GM18909 (cell line): Measurements from ENCODE around the gene MSANTD1.
A peak's percentile ranks its signal among the peaks of the same experiment; 100 is the strongest.

Experiments used
- ATAC-seq: cut with Tn5 transposase; IDR thresholded peaks from one replicate; pipeline ENCODE4 v1.9.1; 2021; ENCODE audit warnings: mild to moderate bottlenecking; ENCODE audit not compliant: unreplicated experiment, poor library complexity

Gene MSANTD1

DNA sequence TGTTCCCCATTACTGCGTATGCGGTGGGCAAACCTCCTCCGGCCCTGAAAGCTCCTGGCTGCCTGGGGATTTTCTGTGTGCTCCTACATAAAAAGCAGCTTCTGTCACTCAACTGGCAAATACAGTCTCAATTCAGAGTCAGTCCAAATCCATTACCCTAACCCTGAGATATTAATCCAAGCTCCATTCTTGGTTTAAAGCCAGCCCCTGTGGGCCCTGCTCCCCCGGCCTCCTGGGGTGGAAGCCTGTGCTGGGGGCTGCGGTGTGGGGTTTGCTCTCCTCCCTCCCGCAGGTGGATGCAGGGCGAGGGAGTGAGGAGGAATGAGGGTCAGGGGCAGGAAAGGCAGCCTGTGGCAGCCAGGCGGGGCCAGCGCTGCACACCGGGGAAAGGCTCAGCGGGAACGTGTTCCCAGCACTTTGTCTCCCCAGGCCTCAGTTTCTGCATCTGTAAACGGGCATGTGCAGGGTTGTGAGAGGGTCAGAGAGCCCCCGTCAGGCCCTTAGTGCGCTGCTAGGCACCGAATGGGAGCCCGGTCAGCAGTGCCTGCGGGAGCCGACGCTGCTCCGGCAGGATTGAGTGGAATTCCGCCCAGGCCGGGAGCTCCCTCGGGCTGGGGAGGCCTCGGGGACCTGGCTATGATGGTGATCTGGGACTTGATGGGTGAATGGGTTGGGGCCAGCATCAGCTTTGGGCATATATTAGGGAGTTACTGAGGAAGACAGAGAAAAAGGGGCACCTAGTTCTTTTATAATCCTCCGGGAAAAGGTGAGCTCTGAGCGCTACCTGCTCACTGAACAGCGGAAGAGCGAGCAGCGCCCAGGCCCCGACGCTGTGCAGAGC, 37.6 kb downstream of the MSANTD1 start:
- no peak for ATAC-seq

DNA sequence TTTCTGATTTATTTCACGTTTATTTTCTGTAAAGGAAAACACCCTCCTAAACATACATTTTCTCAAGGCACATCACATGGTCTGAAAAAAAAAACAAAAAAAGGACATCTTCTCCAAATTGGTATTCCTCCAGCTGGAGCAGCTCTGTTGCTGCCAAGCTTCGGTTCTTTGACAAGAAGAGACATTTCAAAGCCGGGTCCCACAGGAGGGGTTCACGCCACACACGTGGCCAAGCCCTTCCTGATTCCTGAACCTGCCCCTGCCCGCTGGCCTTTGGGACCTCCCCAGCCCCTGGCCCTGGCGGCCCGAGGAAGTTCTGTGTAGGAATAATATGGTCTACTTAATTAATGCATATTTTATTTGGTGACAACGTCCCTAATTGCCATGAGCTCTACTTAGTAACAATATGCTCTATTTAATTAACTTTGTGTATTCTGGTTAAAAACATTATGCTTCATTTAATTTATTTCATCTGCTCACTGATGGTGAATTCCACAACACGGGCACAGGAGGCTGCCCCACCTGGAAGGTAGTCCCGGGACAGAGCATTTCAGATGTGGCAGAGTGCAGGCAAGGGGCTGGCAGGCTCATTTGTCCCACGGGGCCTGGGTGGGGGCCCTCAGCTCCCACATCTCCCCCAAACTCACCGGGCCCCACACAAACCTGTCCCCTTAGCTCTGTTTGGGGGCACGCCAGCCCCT, 38.5 kb downstream of the MSANTD1 start:
- ATAC-seq, result no peak

DNA sequence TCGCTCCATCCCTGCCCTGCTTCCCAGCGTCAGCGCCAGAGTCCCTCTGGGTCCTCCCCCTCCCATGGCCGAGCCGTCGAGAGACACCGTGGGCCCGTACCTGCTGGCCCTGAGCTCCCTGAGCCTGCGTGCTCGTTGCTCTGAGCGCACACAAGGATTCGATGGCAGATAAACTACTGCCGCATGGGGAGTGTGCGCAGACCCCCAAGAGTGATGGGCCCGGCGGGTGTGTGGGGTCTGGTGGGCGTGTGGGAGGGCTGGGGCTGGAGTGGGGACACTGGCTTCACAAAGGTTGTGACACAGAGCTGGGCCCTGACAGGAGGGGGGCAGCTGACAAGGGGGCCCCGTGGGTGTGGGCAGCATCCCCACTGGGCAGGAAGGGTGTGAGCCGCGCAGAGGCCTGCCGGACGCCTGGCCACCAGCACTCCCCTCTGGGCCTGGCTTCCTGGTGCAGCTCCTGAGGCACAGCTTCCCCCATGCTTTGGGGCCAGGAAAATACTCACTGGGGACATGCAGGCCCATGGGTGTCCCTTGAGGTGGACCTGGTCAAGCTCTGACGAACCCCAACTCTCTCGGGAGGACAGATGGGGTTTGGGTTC, 39.1 kb downstream of the MSANTD1 start:
- ATAC-seq, result no peak

DNA sequence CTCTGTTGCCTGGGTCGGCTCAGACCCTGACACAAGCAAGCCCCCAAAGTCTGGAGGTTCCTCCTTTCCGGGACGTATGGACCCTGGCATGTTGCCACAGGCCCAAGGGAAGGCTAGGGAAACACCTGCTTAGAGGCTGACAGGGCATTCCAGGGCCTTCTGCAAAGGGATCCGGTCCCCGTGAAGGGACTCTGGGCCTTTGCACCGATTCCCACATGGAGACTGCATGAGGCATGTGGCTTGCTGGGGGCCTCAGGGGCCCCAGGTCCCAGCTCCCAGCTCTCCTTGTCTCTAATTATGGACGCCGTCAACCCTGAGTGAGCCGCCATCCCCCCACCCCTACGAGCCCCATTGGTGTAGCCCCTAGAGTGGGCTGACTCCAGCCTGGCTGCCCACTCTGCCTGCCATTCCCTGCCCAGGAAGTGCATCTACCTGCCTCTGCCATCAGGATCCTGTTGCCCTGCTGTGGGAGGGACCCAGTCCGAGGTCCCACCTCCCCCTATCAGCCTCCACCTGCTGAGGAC, 39.7 kb downstream of the MSANTD1 start:
- ATAC-seq, result no peak

DNA sequence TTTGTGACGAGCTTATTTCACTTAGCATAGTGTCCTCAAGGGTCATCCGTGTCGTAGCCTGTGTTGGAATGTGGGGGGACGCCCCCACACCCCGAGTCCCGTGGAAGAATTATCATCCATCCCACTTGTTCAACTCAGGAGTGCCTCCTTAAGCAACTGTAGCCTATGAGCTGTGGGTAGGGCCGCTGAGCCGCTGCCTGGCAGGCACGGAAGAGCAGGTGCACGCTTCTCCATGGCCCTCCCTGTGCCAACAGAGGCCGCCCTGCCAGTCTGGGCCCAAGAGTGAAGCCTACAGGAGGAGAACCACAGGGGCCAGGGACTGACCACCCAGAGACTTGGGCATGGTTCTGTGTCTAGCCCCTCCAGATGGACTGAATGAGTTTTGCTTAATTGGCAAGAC, 41.5 kb downstream of the MSANTD1 start:
- ATAC-seq, result no peak

DNA sequence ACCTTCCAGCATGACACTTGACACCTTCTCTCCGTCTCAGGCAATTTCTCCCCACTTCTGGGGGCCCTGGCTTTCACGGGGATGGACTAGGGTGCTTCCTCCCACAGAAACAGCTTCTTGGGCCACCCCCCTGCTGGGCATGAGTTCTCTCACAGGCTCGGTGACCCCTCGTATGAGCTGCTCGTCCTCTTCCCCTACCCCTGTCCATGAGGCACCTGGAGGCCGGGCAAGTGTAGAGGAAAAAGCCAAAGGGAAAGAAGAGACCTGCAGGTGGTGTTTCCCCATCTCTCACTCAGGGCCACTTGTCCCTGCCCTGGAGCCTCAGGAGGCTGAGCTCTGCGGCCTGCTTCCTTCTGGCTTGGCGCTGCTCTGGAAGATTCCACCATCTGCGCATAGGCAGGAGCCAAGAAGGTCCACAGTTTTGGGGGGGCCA, 41.9 kb downstream of the MSANTD1 start:
- no peak for ATAC-seq

DNA sequence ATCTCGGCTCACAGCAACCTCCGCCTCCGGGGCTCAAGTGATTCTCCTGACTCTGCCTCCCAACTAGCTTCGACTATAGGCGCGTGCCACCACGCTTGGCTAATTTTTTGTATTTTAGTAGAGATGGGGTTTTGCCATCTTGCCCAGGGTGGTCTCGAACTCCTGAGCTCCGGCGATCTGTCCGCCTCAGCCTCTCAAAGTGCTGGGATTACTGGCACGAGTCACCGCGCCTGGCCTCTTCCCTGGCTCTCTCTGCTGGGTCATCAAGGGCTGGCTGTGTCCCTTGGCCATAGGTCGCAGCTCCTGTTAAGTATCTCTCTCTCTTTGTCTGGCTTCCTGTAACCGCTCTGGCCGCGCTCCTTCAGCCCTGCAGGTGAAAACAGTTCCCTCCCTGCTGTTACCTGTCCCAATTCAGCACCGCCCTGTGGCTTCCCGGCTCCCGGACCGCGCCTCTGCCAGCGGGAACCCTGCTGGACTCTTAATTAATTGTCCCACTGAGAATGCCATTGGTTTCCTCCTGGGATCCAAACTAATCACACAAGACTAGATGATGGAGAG, 42.5 kb downstream of the MSANTD1 start:
- no peak for ATAC-seq

DNA sequence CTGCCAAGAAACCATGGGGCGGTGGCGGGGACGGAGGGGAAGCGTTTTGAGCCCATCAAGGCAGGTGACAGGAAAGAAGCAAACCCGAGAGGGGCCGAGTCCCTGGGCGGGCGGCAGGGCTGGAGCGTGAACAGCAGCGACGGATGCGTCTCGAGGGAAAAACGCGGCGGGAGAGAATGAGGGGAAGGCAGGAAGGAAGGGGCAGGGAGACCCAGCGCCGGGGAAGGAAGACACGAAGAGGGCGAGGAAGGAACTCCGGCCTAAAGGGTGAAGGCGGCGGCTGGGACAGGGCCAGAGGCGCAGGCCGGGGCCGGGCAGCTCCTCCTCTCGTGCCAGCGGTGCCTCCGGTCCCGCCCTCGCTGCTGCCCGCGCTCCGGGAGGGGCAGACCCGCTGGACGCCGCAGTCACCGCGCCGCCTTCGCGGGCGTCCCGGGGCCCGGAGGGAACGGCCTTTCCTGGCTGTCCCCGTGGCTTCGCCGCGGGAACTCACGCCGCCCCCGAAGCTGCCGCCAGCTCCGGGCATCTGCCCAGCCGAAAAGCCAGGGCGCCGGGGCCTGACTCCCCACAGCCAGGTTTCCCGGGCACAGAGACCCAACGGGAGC, 43.1 kb downstream of the MSANTD1 start:
- ATAC-seq, result peak; percentile 28

DNA sequence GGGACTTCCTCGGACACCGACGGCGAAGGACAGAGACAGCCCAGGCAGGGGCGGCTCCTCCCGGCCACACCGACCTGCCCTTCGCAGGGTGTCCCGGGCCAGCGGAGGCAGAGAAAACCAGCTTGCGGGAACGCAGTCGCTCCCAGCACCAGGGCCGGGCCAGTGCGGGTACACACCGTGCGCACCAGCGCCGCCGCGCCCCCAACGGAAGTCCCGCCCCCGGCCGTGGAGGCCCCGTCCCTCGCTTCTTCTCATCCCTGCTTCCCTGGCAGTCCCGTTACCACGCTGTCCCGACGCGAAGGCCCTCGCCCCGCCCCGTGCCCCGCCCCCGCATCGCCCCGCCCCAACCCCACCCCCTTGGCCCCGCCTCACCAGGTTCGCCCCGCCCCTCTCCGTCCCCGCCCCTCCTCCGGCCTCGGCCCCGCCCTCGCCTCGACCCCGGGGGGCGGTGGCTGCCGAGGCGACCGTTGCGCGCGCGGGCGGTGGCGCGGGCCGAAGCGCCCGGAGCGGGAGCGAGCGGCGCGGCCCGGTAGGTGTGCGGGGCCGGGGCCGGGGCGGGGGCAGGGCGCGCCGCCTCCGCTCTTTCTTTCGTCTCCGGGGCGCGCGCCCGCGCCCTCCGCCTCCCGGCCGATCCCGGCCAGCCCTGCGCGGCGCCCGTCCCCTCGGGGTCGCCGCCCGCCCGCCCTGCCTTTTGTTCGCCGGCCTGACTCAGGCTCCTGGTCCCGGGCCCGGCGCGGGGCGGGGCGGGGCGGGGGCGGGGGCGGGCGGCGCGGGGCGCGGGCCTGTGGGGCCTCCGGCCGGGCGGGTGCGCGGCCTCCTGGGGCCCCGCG, 43.8 kb downstream of the MSANTD1 start, which contains the start of gene RGS12:
RGS12 (plus strand) TSS at position 451 of the 830 bp plus-strand sequence. CDS start 23,150 bp downstream, outside the sequence.
- peak; percentile 79 for ATAC-seq

DNA sequence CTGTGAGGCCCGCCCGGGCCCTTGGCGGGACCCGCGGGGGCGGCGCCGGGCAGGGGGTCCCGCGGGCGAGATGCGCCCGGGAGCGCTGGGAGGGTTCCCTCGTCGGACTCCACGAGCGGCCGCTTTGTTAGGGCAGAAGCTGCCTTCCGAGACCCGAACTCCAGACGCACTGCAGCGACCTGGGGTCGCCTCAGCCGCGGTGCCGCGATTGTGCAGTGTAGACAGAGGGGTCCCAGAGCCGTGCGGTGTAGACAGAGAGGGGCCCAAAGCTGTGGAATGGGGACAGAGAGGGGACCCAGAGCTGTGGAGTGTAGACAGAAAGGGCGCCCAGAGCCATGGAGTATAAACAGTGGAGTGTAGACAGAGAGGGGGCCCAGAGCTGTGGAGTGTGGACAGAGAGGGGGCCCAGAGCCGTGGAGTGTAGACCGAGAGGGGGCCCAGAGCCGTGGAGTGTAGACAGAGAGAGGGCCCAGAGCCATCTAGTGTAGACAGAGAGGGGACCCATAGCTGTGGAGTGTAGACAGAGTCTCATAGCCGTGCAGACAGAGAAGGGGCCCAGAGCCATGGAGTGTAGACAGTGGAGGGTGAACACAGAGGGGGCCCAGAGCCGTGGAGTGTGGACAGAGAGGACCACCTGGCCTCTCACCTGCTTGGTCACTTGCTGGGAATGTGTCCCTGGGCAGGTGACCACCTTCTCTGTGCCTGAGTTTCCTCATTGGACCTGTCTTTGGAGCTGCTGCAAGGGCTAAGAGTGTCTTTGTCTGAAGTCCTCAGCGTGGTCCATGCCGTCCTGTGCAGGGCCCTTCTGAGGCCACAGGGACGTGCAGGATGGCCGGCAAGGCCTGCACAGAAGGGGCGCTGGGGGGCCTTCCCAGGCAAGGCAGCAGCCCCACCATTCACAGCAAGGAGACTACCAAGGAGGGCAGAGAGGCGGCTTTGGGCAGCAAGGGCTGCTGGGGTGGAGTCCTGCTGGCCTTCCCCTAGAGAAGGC, 44.7 kb downstream of the MSANTD1 start:
- no peak for ATAC-seq

DNA sequence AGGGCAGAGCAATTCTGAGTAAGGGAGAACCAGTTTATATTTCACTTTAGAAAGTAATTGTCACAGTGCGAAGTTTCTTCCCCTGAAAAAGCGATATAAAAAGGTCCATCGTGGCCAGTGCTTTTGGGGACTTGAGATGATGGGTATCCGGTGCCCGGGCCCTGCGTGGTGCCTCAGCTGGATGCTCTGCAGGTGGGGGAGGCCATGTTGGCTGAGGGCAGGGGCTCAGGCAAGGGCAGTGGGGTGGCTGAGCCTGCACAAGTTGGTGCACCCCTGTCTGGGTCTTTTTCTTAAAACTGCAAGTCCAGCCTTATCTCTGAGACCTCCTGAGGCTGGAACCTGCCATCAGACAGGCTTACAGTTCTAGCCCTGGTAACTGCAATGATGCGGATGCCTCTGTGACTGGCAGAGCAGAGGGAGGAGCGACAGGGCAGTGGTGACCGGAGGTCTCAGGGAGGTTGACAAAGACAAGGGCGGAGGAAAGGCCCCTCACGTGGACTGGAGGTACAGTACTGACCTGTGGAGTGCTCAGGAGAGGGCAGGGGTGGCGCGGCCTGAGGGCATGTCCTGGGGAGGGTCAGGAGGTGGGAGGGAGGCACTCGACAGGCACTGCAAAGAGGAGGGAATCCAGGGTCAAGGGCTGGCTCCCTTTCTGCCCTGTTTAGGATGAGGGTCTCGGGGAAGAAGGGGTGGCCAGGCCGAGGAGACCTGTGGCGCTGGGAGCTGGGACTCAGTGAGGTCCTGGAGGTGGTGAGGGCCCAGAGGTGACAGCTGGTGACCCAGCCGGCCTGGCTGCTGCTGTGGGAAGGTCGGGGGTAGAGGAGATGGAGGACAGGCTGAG, 45.7 kb downstream of the MSANTD1 start:
- ATAC-seq, result no peak

DNA sequence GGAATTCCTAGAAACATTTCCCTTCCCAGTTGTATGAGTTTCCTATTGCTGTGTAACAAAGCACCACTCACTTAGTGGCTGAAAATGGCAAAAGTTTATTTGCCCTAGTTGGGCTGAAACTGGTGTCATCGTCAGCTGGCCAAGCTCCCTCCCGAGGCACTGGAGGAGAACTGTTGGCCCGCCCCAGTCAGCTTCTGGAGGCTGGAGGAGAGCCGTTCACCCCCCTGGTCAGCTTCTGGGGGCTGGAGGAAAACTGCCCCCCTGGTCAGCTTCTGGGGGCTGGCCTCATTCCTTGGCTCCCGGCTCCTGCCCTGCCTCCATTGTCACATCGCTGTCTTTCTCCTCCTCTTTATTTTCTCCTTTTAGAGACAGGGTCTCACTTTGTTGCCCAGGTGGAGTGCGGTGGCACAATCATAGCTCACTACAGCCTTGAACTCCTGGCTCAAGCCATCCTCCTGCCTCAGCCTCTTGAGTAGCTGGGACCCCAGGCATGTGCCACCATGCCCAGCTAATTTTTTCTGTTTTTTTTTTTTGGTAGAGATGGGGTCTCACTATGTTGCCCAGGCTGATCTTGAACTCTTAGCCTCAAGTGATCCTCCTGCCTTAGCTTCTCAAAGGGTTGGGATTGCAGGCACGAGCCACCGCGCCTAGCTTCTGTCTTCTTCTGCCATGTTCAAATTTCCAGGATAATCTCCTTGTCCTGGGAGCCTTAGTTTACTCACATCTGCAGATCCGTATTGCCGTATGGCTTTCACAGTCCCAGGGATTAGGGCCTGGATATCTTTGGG, 47.1 kb downstream of the MSANTD1 start:
- ATAC-seq, result no peak

DNA sequence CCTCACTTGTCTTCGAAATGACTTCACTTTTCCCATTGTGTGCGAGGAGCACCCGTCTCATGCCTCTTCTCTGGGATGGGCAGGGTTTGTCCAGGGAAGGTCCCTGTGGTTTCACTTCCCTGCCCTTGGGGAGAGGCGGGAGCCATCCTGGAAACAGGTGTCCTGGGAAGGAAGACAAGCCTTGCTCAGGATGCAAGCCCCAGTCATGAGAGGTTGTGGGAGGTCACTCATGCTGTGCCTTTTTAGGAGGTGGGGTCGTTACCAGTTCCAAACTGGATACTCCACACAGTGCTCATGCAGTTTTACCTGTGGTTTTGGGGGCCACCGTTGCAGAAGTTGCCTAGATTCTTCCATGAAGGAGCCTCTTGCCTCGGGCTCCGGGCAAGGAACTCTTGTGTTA, 47.7 kb downstream of the MSANTD1 start:
- no peak for ATAC-seq

DNA sequence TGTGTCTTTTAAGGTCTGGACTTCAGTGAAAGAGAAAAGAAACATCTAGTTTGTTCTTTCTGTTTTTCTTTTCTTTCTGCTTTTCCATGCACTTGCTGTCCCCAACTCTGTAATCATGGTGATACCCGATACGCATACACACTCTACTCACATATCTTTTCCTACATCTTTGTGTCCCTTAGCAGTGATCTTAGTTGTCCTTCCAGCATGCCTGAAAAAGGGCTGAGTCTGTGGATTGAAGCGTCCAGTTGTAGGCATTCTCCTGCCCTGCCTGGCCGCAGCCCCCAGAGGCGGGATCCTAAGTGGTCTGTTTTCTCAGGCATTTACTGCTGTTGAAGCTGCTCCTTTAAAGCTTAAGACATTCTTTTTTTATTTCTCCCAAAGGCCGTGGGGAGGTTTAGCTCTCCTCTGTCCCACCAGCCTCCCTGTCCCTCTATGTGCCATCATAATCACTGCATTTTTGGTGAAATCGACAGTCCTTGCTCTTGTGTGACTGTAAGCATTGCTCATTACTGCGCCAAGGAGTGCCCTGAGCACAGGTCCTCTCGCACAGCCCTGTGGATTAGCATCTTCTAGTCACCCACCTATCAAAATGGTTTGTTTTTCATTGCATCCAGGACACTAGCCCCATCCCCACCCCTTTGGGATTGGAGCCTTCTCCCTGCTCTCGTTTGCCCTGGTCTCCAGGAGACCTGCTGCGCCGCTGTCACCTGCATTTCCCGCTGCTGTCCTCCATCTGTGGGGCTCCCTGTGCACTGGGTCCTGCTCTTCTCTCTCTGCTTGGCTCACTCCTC, 48.3 kb downstream of the MSANTD1 start:
- no peak for ATAC-seq

DNA sequence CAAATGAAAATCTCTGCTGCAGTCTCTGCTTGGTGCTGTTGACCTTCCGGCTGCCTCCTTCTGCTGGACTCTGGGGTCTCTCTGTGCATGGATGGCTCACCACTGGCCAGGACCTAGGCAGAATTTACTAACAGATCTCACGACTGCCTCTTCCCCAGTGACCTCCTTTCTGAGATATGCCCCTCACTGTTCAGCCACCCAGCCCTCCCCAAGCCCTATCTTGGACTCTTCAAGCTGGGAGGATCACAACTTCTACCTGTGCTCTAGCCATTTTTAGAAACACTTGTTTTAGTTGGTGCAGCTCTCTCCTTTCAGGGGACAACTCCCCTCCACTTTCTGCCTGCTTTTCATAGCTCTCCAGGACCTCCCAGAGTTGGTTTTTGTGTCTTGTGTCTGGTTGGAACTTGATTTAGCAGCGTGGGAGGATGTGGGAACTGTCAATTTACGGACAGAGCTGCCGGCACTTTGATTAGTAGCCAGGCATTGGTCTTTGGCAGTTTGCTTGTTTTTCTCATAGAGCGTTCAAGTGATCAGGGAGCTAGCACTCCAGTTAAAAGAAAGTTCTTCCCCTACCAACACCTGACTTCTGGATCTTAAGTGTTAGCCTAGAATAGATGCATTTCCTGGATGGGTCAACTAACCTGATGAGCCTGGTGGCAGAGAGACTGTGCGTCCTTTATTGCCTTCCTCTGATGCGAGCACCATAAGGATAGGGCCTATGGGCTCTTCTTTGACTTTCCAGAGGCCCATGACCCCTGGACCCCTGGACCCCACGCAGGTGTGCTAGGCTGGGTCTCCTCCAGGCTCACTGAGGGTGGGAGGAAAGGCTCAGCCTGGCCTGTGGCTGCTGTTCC, 50.4 kb downstream of the MSANTD1 start:
- no peak for ATAC-seq
